ENCODE results near the gene DUOXA1.

The DUOXA1 gene

GRCh38 chr15:45129651-45130129 is at the start of gene DUOXA1, which contains the start of gene DUOX1:
DUOXA1 (minus strand) TSS chr15:45129879; CDS start chr15:45123014, 6,865 bp downstream.
DUOX1 (plus strand) TSS chr15:45129994; CDS start chr15:45131967, 1,973 bp downstream.
- peak; percentile 37 for DNase-seq

DNA sequence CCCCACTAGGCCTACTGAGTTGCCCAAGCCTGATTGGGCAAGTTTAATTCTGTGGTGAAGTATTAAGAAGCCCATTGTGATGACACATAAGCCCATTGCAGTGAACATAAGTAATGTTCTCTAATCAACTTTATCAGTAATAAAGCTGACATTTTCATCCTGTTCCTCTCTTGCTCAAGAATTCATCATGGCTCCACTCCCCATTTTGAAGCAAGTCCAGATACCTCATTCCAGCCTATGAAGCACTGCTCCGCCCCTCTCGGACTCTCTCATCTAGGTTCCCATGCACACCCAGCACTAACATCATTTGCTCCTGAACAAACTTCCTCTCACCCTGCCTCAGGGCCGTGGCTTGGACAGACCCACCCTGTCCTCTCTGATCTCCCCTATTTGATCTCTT is 47.6 kb upstream of the DUOXA1 start:
- DNase-seq = no peak

DNA sequence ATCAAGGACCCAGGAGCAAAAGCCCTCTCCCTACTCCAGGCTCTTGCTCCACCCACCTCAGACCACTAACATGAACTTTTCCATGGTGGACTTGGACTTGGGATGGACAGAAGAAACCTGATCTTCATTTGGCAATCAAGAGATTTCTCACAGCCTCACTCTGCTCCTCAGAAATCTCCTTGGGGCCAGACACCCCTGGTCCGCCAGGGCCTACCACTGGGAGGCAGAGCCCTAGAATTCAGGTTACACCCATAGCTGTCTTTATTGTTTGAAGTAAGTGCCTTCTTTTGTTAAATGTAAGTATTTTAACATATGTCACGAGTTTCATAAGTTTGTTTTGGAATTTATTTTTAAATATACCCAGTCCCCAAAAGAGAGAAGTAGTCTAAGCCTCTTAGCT is 44.9 kb upstream of the DUOXA1 start:
- DNase-seq = no peak

DNA sequence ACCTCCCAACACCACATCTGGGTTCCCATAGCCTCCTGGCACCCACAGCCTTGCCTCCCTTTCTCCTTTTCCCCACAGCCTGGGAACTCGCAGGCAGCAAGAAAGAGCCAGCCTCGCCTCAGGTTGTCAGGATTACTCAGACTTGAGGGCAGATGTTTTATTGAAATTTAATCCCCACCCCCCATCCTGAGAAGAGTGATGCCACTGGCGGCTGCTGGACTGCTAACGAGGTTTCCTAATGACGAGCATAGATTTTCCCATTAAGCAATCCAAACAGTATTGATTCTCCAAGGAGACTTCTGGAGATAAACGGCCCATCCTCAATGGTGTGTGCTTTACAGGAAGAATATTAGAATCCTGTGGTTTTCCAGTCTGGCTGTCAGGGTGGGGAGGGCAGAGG is 44.4 kb upstream of the DUOXA1 start:
- no peak for DNase-seq

GRCh38 chr15:45171912-45172311 is 42.2 kb upstream of the DUOXA1 start:
- DNase-seq = no peak

- DNase-seq = no peak
Measured at GRCh38 chr15:45169608-45170480, 40.2 kb upstream of the DUOXA1 start.

GRCh38 chr15:45168751-45169551 is 39.3 kb upstream of the DUOXA1 start:
- DNase-seq = no peak

DNA sequence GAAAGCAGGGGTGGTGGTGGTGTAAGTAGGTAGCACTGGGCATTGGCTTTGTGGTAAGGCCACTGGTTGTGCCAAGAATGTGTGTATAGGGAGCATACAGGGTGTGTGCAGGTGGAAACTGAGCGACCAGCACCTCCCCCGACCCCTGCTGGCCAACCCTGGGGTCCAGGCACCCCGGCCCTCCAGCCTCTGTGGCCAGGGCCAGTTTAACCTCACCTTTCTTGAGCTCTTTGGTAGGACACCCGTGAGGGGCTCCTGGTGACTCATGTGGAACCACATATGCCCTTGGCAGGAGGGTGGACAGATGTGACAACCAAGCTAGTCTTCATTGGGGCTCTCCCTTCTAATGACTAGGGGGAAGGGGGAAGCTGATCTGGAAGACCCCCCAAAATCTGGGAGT is 38.6 kb upstream of the DUOXA1 start:
- no peak for DNase-seq

- DNase-seq = no peak
Measured at GRCh38 chr15:45167631-45168205, 38.0 kb upstream of the DUOXA1 start.

DNA sequence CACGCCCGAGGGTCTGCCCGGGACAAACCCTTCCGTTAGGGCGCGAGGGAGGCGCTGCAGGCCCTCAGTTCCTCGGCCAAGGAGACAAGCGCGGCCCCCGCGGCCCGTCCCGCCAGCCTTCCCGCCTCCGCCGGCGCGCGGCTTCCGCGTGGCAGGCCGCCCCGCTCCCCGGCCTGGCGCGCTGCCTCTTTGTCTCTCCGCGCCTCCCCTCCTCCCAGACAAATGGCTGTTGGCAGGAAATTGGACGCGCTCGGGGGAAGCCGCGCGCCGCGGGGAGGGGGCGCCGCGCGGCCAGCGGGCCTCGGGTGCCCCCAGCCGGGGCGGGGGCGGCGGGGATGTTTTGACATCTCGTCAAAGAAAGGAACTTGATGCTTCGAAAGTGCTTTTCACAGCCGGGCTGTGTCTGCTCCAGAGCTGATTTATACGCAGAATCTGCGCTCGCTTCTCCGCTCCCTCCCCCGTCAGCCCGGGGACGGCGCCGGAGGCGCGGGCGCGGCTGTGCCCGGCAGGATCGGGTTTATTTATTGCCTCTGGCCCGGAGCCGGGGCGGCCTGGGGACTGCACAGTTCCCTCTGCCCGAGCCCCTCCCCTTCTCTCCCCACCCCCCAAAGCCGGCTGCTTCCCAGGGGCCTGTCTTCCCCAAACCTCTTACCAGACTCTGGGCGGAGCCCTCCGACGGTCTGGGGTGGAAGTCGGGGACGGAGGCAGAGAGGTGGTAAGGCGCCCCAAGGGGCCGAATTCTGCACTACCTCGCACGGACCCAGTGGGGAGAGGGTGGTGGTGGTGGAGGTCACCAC is 37.4 kb upstream of the DUOXA1 start:
- DNase-seq = peak; percentile 94

DNA sequence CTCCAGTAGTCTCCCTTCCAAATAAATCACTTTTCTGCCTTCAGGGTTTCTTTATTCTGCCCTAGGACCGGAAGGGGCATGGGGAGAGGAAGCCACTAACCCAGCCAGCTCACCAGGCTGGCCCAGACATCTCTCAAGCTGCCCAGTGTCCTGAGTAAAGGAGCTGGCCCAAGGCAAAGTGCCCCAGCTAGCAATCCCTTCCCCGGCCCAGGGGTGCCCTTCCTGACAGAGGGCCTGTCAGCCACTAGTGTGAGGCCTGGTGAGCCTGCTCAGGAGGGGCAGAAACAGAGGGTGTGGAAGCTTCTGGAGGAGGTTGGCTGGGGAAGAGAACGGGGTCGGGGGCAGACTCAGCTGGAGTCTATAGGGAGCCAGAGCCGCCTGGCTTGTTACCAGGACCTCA is 35.9 kb upstream of the DUOXA1 start:
- DNase-seq = no peak

DNA sequence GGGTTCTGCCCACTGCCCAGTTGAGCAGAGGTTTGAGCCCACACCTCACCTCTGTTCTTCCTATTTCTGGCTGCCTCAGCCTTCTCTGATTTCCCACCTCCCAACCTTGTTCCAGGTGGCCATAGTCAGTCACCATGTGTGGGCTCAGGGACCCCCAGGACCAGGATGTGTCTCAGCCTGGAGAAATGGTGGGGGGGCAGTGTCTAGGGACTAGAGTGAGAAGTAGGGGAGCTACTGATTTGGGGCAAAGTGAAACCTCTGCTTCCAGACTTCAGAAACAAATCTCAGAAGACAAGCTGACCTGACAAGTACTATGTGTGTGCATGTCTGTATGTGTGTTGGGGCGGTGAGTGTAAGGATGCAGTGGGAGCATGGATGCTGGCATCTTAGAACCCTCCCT is 35.2 kb upstream of the DUOXA1 start:
- DNase-seq = no peak

GRCh38 chr15:45163508-45163856 is 33.8 kb upstream of the DUOXA1 start:
- no peak for DNase-seq

- peak; percentile 68 for DNase-seq
Measured at GRCh38 chr15:45162771-45163507, 33.3 kb upstream of the DUOXA1 start.

GRCh38 chr15:45161666-45162065 is 32.0 kb upstream of the DUOXA1 start:
- DNase-seq = no peak

DNA sequence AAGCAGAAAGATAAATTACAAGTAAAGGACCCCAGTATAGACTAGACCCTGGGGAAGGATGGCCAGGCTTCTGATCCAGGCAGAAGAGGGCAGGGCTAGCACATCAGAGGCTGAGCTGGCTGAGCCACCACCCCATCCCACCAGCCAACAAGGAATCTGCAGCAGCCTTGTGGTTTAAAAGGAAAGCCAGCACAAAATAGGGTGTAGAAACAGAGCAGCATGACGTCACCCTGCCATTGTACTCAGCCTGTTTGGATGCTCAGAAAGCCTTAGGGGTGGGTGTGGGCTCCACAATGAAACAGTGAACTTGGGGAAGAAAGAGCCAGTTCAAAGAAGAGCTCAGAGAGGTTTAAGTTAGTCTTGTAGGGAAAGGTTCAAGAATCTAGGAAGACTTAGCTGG is 28.3 kb upstream of the DUOXA1 start:
- peak; percentile 50 for DNase-seq

- peak; percentile 21 for DNase-seq
Measured at GRCh38 chr15:45156744-45157455, 27.2 kb upstream of the DUOXA1 start.

DNA sequence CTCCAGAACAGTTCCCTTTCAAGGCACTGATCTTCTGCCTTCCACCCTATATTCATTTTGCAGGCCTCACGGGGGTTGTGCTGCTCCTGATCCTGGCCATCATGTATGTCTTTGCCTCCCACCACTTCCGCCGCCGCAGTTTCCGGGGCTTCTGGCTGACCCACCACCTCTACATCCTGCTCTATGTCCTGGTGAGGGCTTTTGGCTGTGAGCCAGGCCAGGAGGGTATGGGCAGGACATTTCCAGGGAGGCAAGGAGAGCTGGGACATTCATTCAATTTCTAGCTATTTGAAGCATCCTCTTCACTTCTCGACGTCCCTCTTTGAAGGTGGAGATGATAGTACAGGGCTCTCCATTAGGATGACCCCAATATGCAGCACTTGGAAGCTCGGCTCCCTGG is 26.1 kb upstream of the DUOXA1 start:
- no peak for DNase-seq

DNA sequence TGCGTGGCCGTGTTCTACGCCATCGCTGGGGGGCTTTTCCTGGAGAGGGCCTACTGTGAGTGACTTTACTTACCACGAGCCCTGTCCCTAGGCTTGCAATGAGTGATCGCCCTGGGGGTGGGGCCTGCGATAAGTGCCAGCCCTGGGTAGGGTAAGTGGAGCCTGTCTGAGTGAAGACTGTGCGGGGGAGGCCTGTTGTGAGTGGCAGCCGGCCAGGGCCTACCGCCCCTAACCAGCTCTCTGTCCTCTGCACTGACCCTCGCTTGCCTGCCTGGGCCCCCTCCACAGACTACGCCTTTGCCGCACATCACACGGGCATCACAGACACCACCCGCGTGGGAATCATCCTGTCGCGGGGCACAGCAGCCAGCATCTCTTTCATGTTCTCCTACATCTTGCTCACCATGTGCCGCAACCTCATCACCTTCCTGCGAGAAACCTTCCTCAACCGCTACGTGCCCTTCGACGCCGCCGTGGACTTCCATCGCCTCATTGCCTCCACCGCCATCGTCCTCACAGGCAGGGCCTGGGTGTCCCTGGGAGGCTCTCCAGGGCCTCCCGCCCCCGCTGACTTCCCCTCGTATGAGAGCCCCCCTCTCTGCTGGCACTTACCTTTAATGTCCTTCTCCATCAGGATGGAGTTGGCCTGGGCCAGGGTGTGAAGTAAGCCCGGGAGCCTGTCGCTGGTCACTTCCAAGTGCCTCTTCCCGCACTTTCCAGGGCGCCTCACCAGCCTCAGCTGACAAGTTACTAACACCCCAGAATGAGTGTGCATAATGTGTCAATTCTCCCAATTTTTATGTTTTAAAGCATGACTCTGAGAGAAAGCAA is 22.5 kb upstream of the DUOXA1 start:
- DNase-seq = no peak

GRCh38 chr15:45150997-45151396 is 21.3 kb upstream of the DUOXA1 start:
- no peak for DNase-seq

Data from activated CD4-positive, alpha-beta T cell treated with anti-CD3 and anti-CD28 coated beads, Interleukin-10, Interleukin-2, amounts not matched to agents 100 ng/mL and 50 ng/mL, durations not matched to agents 16 hours and 8 hours (primary cell).